HEK293 (cell line): Measurements from ENCODE around the gene HMG20B.

ENCODE experiments used
- PRDM1 ChIP-seq: fragments of 450-650 bp; formaldehyde crosslinking; IDR thresholded peaks from 2 replicates; pipeline ENCODE4; 2016; ENCODE audit warnings: missing biosample characterization, missing genetic modification characterization
- ZBTB20 ChIP-seq: fragments of 450-650 bp; formaldehyde crosslinking; IDR thresholded peaks from 2 replicates; pipeline ENCODE4 v1.5.1; 2016; ENCODE audit warnings: missing biosample characterization, missing genetic modification characterization
- ZNF132 ChIP-seq: fragments of 450-650 bp; formaldehyde crosslinking; IDR thresholded peaks from 2 replicates; pipeline ENCODE4 v1.5.1; 2017; ENCODE audit warnings: missing biosample characterization, missing genetic modification characterization, borderline replicate concordance
- ZNF274 ChIP-seq, 2 experiments: fragments of 200-500 bp in 1 of 2; fragments of 450-650 bp in 1 of 2; sonication (Bioruptor generic) in 1 of 2; formaldehyde crosslinking in 1 of 2; IDR thresholded peaks; 2 replicates each; pipeline versions ENCODE4 v1.5.1 to v1.6.1; 2014 to 2016; ENCODE audit warnings: borderline replicate concordance in 1 of 2, inconsistent platforms in 1 of 2, low read length in 1 of 2, missing biosample characterization in 1 of 2, missing genetic modification characterization in 1 of 2
- ZNF398 ChIP-seq: fragments of 450-650 bp; formaldehyde crosslinking; IDR thresholded peaks from 2 replicates; pipeline ENCODE4 v1.5.1; 2017; ENCODE audit warnings: missing biosample characterization, missing genetic modification characterization
- TF ChIP-seq, protein P1 (sequence below): fragments of 450-650 bp; formaldehyde crosslinking; IDR thresholded peaks from 2 replicates; pipeline ENCODE4 v1.5.1; 2016; ENCODE audit warnings: missing biosample characterization, missing genetic modification characterization

DNA sequence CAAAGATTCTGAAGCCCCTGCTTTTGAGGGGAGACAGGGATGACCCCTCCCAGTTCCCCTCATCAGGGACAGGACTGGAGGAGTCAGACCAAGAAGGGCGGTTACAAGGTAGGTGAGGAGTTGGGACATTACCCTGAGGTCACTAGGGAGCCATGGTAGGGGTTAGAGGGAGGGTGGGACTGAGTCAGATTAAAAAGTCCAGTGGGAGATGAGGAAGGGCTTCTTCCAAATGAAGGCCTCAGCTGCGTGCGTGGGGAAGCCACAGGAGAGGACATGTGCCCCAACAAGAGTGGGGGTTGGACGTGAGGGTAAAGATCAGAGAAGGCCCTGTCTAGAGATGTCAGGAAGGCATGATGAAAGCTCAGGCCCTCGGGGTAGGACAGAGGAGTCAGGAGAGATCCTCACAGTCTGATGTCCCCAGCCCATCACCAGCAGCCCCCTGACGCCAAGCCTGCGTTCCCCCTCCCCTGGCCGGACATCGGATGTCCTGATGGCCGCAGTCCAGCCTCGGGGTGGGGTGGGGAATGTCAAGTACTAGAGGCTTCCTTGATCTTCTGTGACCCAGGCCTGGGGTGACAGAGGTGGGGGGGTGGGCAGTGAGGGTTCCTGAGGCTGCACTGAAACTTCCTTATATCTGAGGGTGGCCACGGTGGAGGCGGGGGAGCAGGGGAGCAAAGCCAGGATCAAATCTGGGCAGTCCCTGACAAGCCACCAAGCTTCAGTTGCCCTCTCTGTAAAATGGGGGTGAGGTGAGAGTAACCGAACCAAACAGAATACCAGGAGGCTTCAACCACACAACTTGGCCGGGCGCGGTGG, 8.8 kb upstream of the HMG20B start:
- TF ChIP-seq, protein P1, sequence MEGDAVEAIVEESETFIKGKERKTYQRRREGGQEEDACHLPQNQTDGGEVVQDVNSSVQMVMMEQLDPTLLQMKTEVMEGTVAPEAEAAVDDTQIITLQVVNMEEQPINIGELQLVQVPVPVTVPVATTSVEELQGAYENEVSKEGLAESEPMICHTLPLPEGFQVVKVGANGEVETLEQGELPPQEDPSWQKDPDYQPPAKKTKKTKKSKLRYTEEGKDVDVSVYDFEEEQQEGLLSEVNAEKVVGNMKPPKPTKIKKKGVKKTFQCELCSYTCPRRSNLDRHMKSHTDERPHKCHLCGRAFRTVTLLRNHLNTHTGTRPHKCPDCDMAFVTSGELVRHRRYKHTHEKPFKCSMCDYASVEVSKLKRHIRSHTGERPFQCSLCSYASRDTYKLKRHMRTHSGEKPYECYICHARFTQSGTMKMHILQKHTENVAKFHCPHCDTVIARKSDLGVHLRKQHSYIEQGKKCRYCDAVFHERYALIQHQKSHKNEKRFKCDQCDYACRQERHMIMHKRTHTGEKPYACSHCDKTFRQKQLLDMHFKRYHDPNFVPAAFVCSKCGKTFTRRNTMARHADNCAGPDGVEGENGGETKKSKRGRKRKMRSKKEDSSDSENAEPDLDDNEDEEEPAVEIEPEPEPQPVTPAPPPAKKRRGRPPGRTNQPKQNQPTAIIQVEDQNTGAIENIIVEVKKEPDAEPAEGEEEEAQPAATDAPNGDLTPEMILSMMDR (tag by site-specific recombination): no peak
- TF ChIP-seq ZNF274 (IDR thresholded peaks at IDR 0.05; ENCODE audit: low read length) (no peak), ZNF274 (tag by site-specific recombination; IDR thresholded peaks at IDR 0.05; ENCODE audit: borderline replicate concordance) (no peak), ZNF398 (no peak), PRDM1 (tag by site-specific recombination) (no peak), ZBTB20 (tag by site-specific recombination) (no peak), ZNF132 (no peak)
